C4-2B (cell line): ENCODE results near the gene TXLNB.
"Not testable (repeated sequence)": the region's sequence is repeated elsewhere in the genome, so short reads cannot be mapped to it uniquely, and the experiment has no call there.

Source experiments
- H3K27ac ChIP-seq: fragments of 450-650 bp; 2 replicates; pipeline ENCODE4 v1.5.1; 2017
- ZFX ChIP-seq: fragments of 450-650 bp; IDR thresholded peaks from 2 replicates; pipeline ENCODE4 v1.6.1; 2017
- TF ChIP-seq, protein P1 (sequence below): fragments of 450-650 bp; conservative IDR thresholded peaks from 2 replicates; pipeline ENCODE4 v1.5.1; 2017; ENCODE audit warnings: mild to moderate bottlenecking

TXLNB gene

GRCh38 chr6:139294090-139294489 lies 2.3 kb upstream of the TXLNB start:
- no peak for TF ChIP-seq ZFX
- TF ChIP-seq, protein P1, sequence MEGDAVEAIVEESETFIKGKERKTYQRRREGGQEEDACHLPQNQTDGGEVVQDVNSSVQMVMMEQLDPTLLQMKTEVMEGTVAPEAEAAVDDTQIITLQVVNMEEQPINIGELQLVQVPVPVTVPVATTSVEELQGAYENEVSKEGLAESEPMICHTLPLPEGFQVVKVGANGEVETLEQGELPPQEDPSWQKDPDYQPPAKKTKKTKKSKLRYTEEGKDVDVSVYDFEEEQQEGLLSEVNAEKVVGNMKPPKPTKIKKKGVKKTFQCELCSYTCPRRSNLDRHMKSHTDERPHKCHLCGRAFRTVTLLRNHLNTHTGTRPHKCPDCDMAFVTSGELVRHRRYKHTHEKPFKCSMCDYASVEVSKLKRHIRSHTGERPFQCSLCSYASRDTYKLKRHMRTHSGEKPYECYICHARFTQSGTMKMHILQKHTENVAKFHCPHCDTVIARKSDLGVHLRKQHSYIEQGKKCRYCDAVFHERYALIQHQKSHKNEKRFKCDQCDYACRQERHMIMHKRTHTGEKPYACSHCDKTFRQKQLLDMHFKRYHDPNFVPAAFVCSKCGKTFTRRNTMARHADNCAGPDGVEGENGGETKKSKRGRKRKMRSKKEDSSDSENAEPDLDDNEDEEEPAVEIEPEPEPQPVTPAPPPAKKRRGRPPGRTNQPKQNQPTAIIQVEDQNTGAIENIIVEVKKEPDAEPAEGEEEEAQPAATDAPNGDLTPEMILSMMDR = no peak
- no peak overlapping the region for H3K27ac ChIP-seq

GRCh38 chr6:139293230-139293629 lies 1.4 kb upstream of the TXLNB start:
- not testable (repeated sequence) for H3K27ac ChIP-seq

GRCh38 chr6:139290787-139291311 lies 949 bp downstream of the TXLNB start:
- TF ChIP-seq ZFX = no peak
- TF ChIP-seq, protein P1 = no peak
- no peak overlapping the region for H3K27ac ChIP-seq

GRCh38 chr6:139289233-139289632 lies 2.6 kb downstream of the TXLNB start:
- H3K27ac ChIP-seq = no peak overlapping the region
- TF ChIP-seq ZFX = no peak
- TF ChIP-seq, protein P1 = no peak

DNA sequence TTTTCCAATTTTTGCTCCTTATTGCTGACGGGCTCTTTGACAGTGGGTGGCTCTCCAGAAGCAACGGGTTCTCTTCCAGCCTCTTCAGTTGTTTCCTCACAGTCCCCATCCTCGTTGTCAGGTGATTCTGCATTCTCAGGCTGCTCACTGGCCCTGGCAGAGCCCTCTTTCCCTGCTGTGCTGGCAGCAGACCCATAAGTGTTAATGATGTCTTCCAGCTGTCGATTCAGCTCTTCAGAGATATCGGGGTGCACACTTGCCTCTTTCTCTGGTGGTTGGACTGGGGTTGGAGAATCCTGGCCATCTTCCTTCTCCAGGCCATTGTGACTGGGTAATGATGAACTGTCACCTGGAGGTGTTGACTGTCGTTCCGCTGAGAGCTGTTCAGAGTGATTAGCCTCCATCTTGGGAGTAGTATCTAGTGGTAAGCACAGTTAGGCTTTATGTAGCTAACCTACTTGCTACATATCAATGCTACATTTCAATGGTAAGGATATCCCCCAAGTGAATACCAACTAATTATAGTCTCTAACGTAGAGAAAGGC lies 3.2 kb downstream of the TXLNB start:
- TF ChIP-seq, protein P1 = no peak
- no peak for TF ChIP-seq ZFX
- H3K27ac ChIP-seq = no peak overlapping the region

DNA sequence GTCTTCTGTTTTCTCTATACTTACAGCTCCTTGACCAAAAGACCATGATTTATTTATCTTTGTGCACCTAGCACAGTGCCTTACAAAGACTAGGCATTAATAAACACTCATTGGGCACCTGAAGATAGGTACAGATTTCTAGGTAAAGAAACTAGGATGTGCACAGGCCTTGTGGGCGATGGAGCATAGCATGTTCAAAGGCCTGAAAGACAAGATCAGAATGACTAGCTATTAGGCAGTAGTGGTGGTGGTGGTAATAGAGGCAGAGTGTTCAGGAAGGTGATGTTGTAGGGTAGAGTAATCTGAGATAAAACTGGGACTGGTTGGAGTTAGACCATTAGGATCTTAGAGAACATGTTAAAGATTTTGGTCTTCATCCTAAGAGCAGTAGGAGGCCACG lies 3.9 kb downstream of the TXLNB start:
- TF ChIP-seq, protein P1 = no peak
- TF ChIP-seq ZFX = no peak
- no peak overlapping the region for H3K27ac ChIP-seq

- not testable (repeated sequence) for H3K27ac ChIP-seq
Measured at GRCh38 chr6:139286438-139286837, 5.4 kb downstream of the TXLNB start.

GRCh38 chr6:139285590-139285989 lies 6.2 kb downstream of the TXLNB start:
- no peak overlapping the region for H3K27ac ChIP-seq
- no peak for TF ChIP-seq ZFX
- TF ChIP-seq, protein P1 = no peak
